Measurements from ENCODE around the gene TCF7. TPM values are rescaled to one million over a fixed set of nuclear protein-coding genes. Genes with fewer than 3 reads are reported as not detected.
A peak's percentile ranks its signal among the peaks of the same experiment; 100 is the strongest.

TCF7 gene
- total and polyA plus RNA-seq, 2 of the 13 experiments (the other 11 are each of a cell fraction or from before 2014, with no cell fraction given), result 6.3 to 6.8 TPM

- TF ChIP-seq, protein P1, sequence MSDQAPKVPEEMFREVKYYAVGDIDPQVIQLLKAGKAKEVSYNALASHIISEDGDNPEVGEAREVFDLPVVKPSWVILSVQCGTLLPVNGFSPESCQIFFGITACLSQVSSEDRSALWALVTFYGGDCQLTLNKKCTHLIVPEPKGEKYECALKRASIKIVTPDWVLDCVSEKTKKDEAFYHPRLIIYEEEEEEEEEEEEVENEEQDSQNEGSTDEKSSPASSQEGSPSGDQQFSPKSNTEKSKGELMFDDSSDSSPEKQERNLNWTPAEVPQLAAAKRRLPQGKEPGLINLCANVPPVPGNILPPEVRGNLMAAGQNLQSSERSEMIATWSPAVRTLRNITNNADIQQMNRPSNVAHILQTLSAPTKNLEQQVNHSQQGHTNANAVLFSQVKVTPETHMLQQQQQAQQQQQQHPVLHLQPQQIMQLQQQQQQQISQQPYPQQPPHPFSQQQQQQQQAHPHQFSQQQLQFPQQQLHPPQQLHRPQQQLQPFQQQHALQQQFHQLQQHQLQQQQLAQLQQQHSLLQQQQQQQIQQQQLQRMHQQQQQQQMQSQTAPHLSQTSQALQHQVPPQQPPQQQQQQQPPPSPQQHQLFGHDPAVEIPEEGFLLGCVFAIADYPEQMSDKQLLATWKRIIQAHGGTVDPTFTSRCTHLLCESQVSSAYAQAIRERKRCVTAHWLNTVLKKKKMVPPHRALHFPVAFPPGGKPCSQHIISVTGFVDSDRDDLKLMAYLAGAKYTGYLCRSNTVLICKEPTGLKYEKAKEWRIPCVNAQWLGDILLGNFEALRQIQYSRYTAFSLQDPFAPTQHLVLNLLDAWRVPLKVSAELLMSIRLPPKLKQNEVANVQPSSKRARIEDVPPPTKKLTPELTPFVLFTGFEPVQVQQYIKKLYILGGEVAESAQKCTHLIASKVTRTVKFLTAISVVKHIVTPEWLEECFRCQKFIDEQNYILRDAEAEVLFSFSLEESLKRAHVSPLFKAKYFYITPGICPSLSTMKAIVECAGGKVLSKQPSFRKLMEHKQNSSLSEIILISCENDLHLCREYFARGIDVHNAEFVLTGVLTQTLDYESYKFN (CRISPR knock-in tag; conservative IDR thresholded peaks at IDR 0.05), result 0 out of 2 replicates have a peak, but pooled peaks have one; percentile 22
- TF ChIP-seq BCLAF1 (IDR thresholded peaks at IDR 0.05), result no peak
- TF ChIP-seq ZNF615 (CRISPR knock-in tag; IDR thresholded peaks at IDR 0.05; ENCODE audit: borderline replicate concordance), result no peak
- no peak for TF ChIP-seq ZNF44 (CRISPR knock-in tag; IDR thresholded peaks at IDR 0.05)
- no peak for TF ChIP-seq ZNF703 (CRISPR knock-in tag; IDR thresholded peaks at IDR 0.05; ENCODE audit: borderline replicate concordance)
- no peak for TF ChIP-seq KDM1A (CRISPR knock-in tag; IDR thresholded peaks at IDR 0.05)
- no peak for TF ChIP-seq MYC (CRISPR knock-in tag; IDR thresholded peaks at IDR 0.05; ENCODE audit: borderline replicate concordance)
- no peak for TF ChIP-seq SIN3B (IDR thresholded peaks at IDR 0.05; ENCODE audit: low read length)
These were observed 665 bp downstream of the TCF7 start (continued) for GRCh38 chr5:134114886-134115805.

Data from HepG2 (cell line).